ENCODE results near the gene EPN2. TPM values are rescaled to one million over a fixed set of nuclear protein-coding genes. Genes with fewer than 3 reads are reported as not detected.

EPN2 gene
- total RNA-seq, 1 experiment from 2014 or later = 57.8 TPM

DNA sequence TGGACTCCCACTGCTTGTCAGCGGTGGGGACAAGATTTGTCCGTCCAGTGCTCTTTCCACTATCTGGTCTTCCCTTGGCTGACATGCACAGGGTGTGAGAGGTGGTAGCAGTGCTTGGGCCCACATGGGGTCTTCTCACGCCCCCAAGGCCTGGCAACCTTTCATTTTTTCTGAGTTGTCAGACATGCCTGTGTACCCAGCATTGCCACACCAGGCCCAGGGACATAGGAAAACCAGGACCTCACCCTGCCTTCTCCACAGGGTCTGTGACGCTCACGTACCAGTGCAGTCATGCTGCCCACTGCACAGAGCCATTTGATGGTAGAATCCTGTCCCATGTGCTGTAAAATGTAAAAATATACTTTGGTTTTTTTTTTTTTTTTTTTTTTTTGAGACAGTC lies 67.6 kb downstream of the EPN2 start:
- peaks cover 8 to 9% of the 10 kb centered on the region in 2 experiments for H3K4me1 Mint-ChIP-seq
- H3K14ac ChIP-seq (ENCODE audit: insufficient read depth, low read length) = no peak overlapping the region
- H3K23me2 ChIP-seq (ENCODE audit: insufficient read length, low read depth, low read length, poor library complexity, severe bottlenecking) = no peaks in the 10 kb centered on the region
- no peak overlapping the region for H2AFZ ChIP-seq (ENCODE audit: low read length)
- H3K4me1 ChIP-seq (ENCODE audit: insufficient read depth, low read length) = no peaks in the 10 kb centered on the region; the same call in 1 of the 2 replicates
- no peak overlapping the region for H2BK20ac ChIP-seq (ENCODE audit: low read depth, low read length, poor library complexity, severe bottlenecking)
- no peak overlapping the region for H2BK15ac ChIP-seq (ENCODE audit: low read depth, low read length)
- no peak overlapping the region for H3K27ac ChIP-seq (ENCODE audit: insufficient read length, low read depth, low read length)
- no CpG with 5 or more reads among the region's 5 CpGs for WGBS (ENCODE audit: extremely low coverage, insufficient read length, low lambda C conversion rate)
- H3K18ac ChIP-seq (ENCODE audit: insufficient read length, low read depth, low read length) = no peak overlapping the region
- H3K79me2 ChIP-seq (ENCODE audit: insufficient read depth, low read length) = no peaks in the 10 kb centered on the region; the same call in 1 of the 2 replicates
- no peak overlapping the region for H4K8ac ChIP-seq (replicated peaks; ENCODE audit: insufficient read length, low read depth, low read length)
- no peak overlapping the region for H3K9ac ChIP-seq (ENCODE audit: extremely low read depth, insufficient read length, low read length)
- no peak overlapping the region for H4K5ac ChIP-seq (ENCODE audit: insufficient read length, low read depth, low read length)
- H3K27me3 Mint-ChIP-seq (ENCODE audit: low read depth) = no peaks in the 10 kb centered on the region
- H2BK120ac ChIP-seq (ENCODE audit: low read depth, low read length, poor library complexity, severe bottlenecking) = no peak overlapping the region
- H3K23ac ChIP-seq (ENCODE audit: insufficient read length, low read depth, low read length) = no peak overlapping the region
- H3K9me3 Mint-ChIP-seq = no peaks in the 10 kb centered on the region
- H2BK12ac ChIP-seq (ENCODE audit: insufficient read length, low read depth, low read length) = no peak overlapping the region
- no peak overlapping the region for H3K4ac ChIP-seq (ENCODE audit: low read depth, low read length)
- peaks cover under 1% of the 10 kb centered on the region for H4K20me1 ChIP-seq (ENCODE audit: control insufficient read depth, insufficient read depth, insufficient read length)
- no peak overlapping the region for H3K56ac ChIP-seq (ENCODE audit: insufficient read length, low read depth, low read length)
- no peak overlapping the region for H3K4me2 ChIP-seq (ENCODE audit: insufficient read depth, insufficient read length, low read length)
- no peaks in the 10 kb centered on the region for H3K79me1 ChIP-seq (ENCODE audit: insufficient read depth, low read depth, low read length, poor library complexity, severe bottlenecking)
- H2BK5ac ChIP-seq (ENCODE audit: insufficient read length, low read length) = no peak overlapping the region
- peaks cover 0 to 18% (median 3%) of the 10 kb centered on the region in 3 experiments; a peak in 3 of 7 replicates for H3K36me3 Mint-ChIP-seq (ENCODE audit: insufficient read depth in 1 of 3, low read depth in 3 of 3)
- no peak overlapping the region for H2AK5ac ChIP-seq (ENCODE audit: insufficient read length, low read length)
- no peak for DNase-seq
- TF ChIP-seq, protein P1, sequence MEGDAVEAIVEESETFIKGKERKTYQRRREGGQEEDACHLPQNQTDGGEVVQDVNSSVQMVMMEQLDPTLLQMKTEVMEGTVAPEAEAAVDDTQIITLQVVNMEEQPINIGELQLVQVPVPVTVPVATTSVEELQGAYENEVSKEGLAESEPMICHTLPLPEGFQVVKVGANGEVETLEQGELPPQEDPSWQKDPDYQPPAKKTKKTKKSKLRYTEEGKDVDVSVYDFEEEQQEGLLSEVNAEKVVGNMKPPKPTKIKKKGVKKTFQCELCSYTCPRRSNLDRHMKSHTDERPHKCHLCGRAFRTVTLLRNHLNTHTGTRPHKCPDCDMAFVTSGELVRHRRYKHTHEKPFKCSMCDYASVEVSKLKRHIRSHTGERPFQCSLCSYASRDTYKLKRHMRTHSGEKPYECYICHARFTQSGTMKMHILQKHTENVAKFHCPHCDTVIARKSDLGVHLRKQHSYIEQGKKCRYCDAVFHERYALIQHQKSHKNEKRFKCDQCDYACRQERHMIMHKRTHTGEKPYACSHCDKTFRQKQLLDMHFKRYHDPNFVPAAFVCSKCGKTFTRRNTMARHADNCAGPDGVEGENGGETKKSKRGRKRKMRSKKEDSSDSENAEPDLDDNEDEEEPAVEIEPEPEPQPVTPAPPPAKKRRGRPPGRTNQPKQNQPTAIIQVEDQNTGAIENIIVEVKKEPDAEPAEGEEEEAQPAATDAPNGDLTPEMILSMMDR (conservative IDR thresholded peaks at IDR 0.05) = no peak
- no peak overlapping the region for H3T11ph ChIP-seq (ENCODE audit: low read length)
- H3K27ac Mint-ChIP-seq = no peak overlapping the region
- H3K9me3 ChIP-seq (ENCODE audit: control insufficient read depth, low read depth, low read length) = no peaks in the 10 kb centered on the region
- no peak overlapping the region for H4K91ac ChIP-seq (ENCODE audit: insufficient read length, low read depth, low read length)
- H3K4me3 Mint-ChIP-seq = no peak overlapping the region
- H3K27me3 ChIP-seq (ENCODE audit: insufficient read depth, low read length) = no peaks in the 10 kb centered on the region

Data from H9 (cell line).